Measurements from ENCODE around the gene BNC2.

GRCh38 chr9:16551692-16552091, 318.8 kb downstream of the BNC2 start:
- TF ChIP-seq HDGF (IDR thresholded peaks at IDR 0.05; ENCODE audit: borderline replicate concordance) = no peak
- TF ChIP-seq SP1 (IDR thresholded peaks at IDR 0.05) = no peak
- no peak for TF ChIP-seq ZNF384 (IDR thresholded peaks at IDR 0.05)
- no peak for TF ChIP-seq TARDBP (IDR thresholded peaks at IDR 0.05)
- no peak for TF ChIP-seq FOXM1 (IDR thresholded peaks at IDR 0.05; ENCODE audit: borderline replicate concordance)
- TF ChIP-seq SUZ12 (IDR thresholded peaks at IDR 0.05) = no peak
- no peak for TF ChIP-seq LEF1 (IDR thresholded peaks at IDR 0.05; ENCODE audit: borderline replicate concordance)
- TF ChIP-seq BHLHE40 (IDR thresholded peaks at IDR 0.05; ENCODE audit: borderline replicate concordance) = no peak
- no peak for TF ChIP-seq ARNT (IDR thresholded peaks at IDR 0.05)
- TF ChIP-seq FOXA1 (IDR thresholded peaks at IDR 0.05) = no peak
- no peak for TF ChIP-seq CTBP1 (IDR thresholded peaks at IDR 0.05; ENCODE audit: borderline replicate concordance)
